Brain microvascular endothelial cell (primary cell): ENCODE measurements around the gene PSMD11.

Source experiments
- DNase-seq: peaks from one replicate; pipeline ENCODE4 v3.0.0-alpha.2; 2020
- H3K27ac ChIP-seq: fragments of 250-450 bp; sonication (Bioruptor Pico); 2 replicates; pipeline ENCODE4 v1.5.1; 2020; ENCODE audit warnings: mild to moderate bottlenecking, moderate library complexity
- H3K27me3 ChIP-seq: fragments of 250-450 bp; sonication (Bioruptor Pico); replicated peaks from 2 replicates; pipeline ENCODE4 v1.5.1; 2020; ENCODE audit warnings: mild to moderate bottlenecking
- H3K36me3 ChIP-seq: fragments of 250-450 bp; sonication (Bioruptor Pico); replicated peaks from 2 replicates; pipeline ENCODE4 v1.5.1; 2020; ENCODE audit warnings: mild to moderate bottlenecking
- H3K4me3 ChIP-seq: 2 replicates; pipeline ENCODE4 v1.5.1; 2011; ENCODE audit warnings: low read depth, mild to moderate bottlenecking, control low read depth, low read length, moderate library complexity
- in situ Hi-C: cut with HindIII; loops from 2 replicates; pipeline ENCODE4 v1.10.0; 2017; ENCODE audit warnings: low sequenced_read_pairs, low pct_ligation_motif_present
- TF ChIP-seq, protein P1 (sequence below): IDR thresholded peaks from 2 replicates; pipeline ENCODE4 v1.5.1; 2011; ENCODE audit warnings: low read depth, mild to moderate bottlenecking, moderate library complexity, low read length, control low read depth, inconsistent platforms; ENCODE audit errors: missing control alignments

PSMD11 gene

GRCh38 chr17:32484628-32485027, 40.3 kb downstream of the PSMD11 start:
- Histone ChIP-seq H3K4me3 (no peak overlapping the region), H3K36me3 (peaks cover 17% of the 10 kb centered on the region), H3K27me3 (no peaks in the 10 kb centered on the region), H3K27ac (no peak overlapping the region)
- TF ChIP-seq, protein P1, sequence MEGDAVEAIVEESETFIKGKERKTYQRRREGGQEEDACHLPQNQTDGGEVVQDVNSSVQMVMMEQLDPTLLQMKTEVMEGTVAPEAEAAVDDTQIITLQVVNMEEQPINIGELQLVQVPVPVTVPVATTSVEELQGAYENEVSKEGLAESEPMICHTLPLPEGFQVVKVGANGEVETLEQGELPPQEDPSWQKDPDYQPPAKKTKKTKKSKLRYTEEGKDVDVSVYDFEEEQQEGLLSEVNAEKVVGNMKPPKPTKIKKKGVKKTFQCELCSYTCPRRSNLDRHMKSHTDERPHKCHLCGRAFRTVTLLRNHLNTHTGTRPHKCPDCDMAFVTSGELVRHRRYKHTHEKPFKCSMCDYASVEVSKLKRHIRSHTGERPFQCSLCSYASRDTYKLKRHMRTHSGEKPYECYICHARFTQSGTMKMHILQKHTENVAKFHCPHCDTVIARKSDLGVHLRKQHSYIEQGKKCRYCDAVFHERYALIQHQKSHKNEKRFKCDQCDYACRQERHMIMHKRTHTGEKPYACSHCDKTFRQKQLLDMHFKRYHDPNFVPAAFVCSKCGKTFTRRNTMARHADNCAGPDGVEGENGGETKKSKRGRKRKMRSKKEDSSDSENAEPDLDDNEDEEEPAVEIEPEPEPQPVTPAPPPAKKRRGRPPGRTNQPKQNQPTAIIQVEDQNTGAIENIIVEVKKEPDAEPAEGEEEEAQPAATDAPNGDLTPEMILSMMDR = no peak
- no peak for DNase-seq
- in situ Hi-C loops = no loop called here

- Histone ChIP-seq H3K27me3 (no peaks in the 10 kb centered on the region), H3K27ac (no peak overlapping the region), H3K4me3 (peak overlapping the region; percentile 45), H3K36me3 (peaks cover 8% of the 10 kb centered on the region)
- TF ChIP-seq, protein P1 = no peak
- DNase-seq = no peak
- in situ Hi-C loops = no loop called here
Observed at GRCh38 chr17:32485261-32486110, 41.2 kb downstream of the PSMD11 start.

DNA sequence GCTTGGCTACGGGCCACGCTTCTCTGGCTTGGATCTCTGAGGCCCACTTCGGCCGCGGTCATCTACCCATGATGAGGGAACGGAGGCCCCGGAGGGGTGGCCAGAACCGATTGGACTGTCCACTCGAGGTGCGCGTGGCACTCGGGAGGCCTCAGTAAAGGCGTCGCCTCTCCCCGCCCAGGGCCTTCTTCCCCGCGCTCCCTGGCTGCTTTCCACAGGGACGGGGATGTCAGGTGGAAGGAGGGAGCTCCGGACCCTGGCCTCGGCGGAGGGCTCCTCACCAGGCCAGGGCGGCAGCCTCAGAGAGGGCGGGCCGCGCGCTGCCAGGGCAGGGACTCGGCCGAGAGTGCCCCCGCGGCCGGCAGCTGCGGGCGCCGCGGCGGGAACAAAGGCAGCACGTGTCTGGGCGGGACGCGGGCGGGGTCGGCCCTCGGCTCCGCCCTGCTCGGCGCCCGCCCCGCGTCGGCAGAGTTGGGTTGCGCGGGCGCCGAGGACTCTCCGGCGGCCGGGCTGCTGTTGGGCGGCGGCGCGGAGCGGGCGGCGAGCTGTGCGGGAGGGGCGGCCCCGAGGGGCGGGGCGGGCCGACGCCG, 41.9 kb downstream of the PSMD11 start:
- peak overlapping the region; percentile 53 for H3K4me3 ChIP-seq
- TF ChIP-seq, protein P1 = no peak
- in situ Hi-C loops = no loop called here
- H3K36me3 ChIP-seq = peaks cover 4% of the 10 kb centered on the region
- no peaks in the 10 kb centered on the region for H3K27me3 ChIP-seq
- no peak overlapping the region for H3K27ac ChIP-seq
- DNase-seq = no peak

DNA sequence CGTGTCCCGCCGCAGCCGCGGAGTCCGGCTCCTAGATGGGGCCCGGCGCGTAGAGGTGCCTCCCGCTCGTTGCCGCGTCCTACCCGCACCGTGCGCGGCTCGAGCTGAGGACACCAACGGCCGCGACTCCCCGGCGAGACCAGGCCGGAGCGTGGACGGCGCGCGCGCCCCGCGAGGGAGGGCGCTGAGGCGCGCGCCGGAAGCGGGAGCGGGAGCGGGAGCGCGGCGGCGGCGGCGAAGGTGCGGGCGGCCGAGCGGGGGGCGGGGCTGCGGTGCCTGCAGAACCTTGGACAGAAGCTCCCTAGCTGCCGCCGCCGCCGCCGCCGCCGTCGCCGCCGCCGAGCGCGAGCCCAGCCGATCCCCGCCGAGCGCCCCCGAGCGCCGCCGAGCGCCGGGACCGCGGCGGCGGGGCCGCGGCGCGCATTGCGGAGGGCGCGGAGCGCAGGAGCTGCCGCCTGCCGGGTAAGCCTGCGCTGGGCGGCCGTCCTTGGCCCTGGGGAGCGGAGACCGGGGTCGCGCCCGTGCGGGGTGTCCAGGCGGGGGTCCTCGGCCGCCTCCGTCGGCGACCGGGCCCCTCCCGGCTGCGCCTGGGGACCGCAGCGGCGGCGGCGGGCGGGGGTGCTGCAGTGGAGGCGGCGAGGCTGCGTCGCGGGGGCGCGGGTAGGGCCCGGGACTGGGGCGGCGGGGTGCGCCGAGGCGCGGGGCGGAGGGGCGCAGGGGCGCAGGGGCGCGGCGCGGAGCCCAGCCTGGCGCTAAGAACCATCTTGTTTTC, 42.6 kb downstream of the PSMD11 start, which contains the start of gene CDK5R1:
Gene CDK5R1 (plus strand): TSS at position 293 of the 772 bp plus-strand sequence. CDS start 628 bp downstream, outside the sequence.
- Histone ChIP-seq H3K36me3 (peaks cover 4% of the 10 kb centered on the region), H3K27me3 (no peaks in the 10 kb centered on the region), H3K27ac (no peak within 1 kb of the TSS), H3K4me3 (peak within 1 kb of the TSS; percentile 62)
- TF ChIP-seq, protein P1 = no peak
- DNase-seq = no peak
- in situ Hi-C loops = no loop called here

- Histone ChIP-seq H3K4me3 (peak overlapping the region; percentile 62), H3K36me3 (no peaks in the 10 kb centered on the region), H3K27ac (no peak overlapping the region), H3K27me3 (no peaks in the 10 kb centered on the region)
- DNase-seq = no peak
- TF ChIP-seq, protein P1 = no peak
- in situ Hi-C loops = no loop called here
Observed at GRCh38 chr17:32487473-32488176, 43.3 kb downstream of the PSMD11 start.
